Kidney tubule cell (primary cell): ENCODE data around the gene SLC16A11.
"Not testable (repeated sequence)": the region's sequence is repeated elsewhere in the genome, so short reads cannot be mapped to it uniquely, and the experiment has no call there.

ENCODE experiments used
- DNase-seq: peaks from one replicate; pipeline ENCODE4 v3.0.0-alpha.2; 2018; ENCODE audit warnings: low spot score

SLC16A11 gene

DNA sequence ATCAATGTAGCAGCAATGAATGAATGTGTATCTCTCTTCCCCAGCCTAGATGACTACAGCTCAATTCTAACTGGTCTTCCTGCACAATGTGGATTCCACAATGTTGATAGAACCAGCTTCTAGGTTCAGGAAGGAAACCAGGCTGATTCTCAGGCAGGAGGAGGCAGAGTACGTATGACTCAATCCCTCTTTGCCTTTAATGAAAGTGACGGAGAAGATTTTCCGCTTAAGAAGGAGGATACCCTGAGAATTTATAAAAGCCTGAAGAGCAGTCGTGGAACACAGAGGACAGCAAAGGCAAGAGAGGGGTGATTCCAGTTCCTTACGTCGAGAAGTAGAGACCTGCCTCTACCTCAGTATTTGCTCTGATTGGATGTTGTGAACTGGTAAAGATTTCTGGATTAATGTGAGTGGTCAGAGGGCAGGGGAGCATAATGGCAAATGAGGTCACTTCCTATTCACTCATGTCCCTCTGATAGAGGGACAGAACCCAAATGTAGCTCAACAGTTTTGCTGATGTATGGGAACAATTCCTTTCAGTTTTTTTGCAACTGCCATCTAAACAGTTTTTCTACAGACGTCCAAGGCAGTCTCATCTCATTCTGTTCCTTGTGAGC, 15.0 kb upstream of the SLC16A11 start:
- peak; percentile 28 for DNase-seq

GRCh38 chr17:7056386-7056785, 12.5 kb upstream of the SLC16A11 start:
- DNase-seq = peak; percentile 53

- not testable (repeated sequence) for DNase-seq
Measured at GRCh38 chr17:7050583-7050982, 6.7 kb upstream of the SLC16A11 start.

DNA sequence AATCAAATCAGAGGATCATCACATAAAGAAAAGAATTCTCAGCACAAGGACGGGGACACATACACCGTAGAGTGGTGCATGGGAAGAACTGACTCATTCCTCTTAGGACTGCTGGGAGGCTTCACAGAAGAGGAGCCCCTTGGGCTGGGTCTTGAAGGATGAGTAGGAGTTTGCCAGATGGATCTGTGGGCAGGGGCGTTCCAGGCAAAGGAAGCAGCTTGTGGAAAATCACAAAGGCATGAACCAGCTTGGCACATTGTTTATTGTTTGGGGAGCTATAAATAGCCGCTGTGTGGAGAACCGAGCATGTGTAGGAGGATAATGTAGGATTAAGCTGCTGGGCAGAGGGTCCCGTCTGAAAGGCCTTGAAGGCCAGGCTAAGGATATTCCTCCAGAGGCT, 5.1 kb upstream of the SLC16A11 start:
- DNase-seq = no peak

- DNase-seq = no peak
Measured at GRCh38 chr17:7047566-7047965, 3.7 kb upstream of the SLC16A11 start.

- DNase-seq = peak; percentile 34
Measured at GRCh38 chr17:7046725-7047397, 3.0 kb upstream of the SLC16A11 start.

GRCh38 chr17:7046127-7046724, 2.3 kb upstream of the SLC16A11 start:
- DNase-seq = peak; percentile 53

GRCh38 chr17:7045492-7046126, 1.7 kb upstream of the SLC16A11 start:
- peak; percentile 84 for DNase-seq

- no peak for DNase-seq
Measured at GRCh38 chr17:7043182-7043496, 753 bp downstream of the SLC16A11 start.

DNA sequence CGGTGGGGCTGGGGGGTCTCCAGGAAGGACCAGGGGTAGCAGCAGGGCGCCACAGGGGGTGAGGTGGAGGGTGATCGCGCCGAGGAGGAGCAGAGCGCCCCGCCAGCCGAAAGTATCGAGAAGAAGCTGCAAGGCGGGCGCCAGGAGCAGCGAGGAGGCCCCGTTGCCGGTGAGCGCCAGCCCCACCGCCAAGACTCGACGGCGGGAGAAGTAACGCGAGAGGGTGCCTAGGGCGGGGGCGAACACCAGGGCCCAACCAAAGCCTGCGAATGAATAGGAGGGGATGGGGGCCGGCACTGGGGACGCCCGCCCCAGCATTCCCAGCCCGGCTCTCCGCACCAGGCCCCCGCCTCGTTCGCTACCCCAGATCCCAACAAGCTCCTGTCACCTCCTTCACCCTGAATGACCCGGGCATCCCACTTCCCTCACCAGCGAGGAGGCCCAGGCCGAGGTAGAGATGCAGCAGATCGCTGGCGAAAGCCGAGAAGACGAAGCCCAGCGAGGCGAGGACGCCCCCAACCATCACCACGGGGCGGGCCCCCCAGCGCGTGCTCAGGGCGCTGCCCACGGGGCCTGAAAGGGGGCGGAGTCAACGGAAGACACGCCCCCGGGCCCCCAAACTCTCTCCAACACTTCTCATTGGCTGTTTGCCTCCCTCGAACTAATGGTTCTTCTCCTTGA, 1.3 kb downstream of the SLC16A11 start:
- DNase-seq = no peak

DNA sequence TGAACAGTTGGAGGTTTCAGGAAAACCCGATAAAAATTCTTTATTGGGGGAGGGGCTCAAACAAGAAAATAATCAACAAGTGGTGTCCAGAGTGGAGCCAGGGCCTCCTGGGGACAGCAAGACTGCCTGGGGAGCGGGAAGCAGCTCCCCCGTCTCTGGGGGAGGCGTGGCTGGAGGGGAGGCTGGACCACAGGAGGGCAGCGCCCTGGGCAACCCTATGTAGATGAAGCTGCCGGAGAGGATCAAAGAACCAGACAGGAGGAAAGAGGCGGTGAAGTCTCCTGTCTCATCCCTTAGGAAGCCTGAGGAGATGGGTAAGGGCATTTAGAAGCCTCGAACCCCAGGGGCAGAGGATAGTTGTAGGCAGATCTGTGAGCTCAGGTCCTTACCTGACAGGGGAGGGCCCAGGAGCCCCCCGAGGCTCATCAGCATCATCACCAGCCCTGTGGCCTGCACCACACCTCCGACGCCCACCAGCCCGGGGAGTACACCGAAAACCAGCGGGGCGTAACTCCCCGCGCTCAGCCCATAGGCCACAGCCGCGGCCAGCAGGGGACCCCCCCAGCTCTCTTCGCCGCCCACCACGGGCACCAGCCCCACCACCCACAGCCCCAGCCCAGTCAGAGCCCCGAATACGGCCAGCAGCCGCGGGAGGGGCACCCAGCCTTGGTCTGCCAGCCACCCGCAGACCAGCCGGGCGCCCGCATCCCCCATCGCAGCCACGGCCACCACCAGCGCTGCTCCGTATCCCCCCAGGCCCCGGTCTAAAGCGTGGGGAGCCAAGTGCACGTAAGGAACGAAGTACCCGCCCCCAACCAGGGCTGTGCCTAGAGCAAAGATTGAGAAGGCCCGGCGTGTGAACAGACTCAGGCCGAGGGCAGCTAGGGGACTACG, 2.0 kb downstream of the SLC16A11 start:
- no peak for DNase-seq

- DNase-seq = no peak
Measured at GRCh38 chr17:7039832-7040231, 4.1 kb downstream of the SLC16A11 start.

- DNase-seq = no peak
Measured at GRCh38 chr17:7038025-7038862, 5.6 kb downstream of the SLC16A11 start.

- DNase-seq = peak; percentile 99
Measured at GRCh38 chr17:7035591-7036368, 8.1 kb downstream of the SLC16A11 start, which contains the start of gene SLC16A13. SLC16A13 (plus strand) TSS chr17:7036015; CDS start chr17:7036383, 368 bp downstream.

DNA sequence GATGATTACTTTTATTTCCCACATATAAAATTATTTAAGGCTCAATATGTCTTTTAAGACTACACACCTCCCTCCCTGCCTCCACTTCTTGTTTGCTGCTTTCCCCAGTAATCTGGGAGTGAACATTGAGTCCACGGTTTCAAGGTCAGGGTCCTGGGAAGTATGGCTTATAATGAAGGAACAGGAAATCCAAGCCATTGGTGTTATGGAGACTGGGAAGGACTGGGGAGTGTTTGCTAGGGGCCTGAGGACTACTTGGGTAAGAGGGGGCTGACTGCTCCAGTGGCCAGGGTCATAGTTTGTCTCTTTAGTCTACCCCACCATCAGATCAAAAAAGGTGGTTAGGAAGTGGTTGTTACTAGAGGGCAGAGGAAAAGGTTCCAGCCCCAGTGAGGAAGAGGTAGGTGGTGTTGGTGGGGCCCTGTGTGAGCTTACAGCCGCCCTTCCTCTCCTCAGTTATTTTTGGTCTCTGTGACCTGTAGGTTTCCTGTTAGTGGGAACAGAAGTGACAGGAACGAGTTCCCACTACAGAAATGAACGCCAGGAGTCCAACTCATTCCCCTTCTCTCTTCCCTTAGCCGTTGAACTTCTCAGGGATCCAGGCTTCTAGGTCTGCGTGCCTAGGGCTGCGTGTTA, 8.8 kb downstream of the SLC16A11 start:
- no peak for DNase-seq

DNA sequence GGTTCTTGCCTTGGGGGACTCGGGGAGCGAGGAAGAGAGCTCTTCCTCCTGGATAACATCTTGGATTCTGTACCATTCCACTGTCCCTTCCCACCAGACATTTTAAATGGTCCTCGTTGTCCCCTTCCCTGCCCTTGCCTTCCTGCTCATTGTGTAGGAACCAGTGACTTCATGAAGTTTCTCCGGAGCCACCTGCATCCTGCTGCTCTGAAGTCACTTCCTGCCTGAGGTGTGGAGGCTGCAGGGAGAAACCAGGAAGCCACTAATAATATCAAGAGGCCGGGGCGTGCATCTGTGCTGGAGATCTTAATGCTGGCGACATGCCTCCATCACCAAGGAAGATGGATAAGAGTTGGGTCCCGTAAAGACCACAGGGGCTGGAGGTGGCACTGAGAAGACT, 14.2 kb downstream of the SLC16A11 start:
- no peak for DNase-seq

DNA sequence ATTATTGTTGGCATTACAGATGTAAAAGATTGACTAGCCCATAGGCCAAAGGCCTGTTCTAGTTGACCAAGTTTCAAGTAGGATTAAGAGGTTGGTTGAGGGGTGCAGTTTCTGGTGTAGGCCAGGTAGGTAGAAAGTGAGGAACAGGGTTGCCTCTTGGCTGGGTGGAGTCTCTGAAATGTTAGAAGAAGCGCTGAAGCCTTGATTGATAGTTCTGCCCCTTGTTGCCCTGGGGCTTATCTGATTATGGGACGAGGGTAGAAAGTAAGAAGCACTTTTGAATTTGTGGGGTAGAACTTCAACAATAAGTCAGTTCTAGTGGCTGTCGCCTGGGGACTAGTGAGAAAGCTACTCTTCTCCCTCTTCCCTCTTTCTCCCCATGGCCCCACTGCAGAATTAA, 14.8 kb downstream of the SLC16A11 start:
- DNase-seq = no peak

DNA sequence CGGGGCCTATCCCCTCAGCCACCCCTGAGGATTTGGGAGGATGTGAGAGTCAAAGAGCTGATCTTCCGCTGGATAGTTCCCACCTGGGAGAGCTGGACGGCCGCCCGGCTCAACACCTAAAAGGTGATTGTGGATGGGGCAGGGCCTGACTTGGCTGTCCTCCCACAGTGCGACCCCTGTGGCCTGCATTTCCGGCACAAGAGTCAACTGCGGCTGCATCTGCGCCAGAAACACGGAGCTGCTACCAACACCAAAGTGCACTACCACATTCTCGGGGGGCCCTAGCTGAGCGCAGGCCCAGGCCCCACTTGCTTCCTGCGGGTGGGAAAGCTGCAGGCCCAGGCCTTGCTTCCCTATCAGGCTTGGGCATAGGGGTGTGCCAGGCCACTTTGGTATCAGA, 16.6 kb downstream of the SLC16A11 start:
- no peak for DNase-seq

DNA sequence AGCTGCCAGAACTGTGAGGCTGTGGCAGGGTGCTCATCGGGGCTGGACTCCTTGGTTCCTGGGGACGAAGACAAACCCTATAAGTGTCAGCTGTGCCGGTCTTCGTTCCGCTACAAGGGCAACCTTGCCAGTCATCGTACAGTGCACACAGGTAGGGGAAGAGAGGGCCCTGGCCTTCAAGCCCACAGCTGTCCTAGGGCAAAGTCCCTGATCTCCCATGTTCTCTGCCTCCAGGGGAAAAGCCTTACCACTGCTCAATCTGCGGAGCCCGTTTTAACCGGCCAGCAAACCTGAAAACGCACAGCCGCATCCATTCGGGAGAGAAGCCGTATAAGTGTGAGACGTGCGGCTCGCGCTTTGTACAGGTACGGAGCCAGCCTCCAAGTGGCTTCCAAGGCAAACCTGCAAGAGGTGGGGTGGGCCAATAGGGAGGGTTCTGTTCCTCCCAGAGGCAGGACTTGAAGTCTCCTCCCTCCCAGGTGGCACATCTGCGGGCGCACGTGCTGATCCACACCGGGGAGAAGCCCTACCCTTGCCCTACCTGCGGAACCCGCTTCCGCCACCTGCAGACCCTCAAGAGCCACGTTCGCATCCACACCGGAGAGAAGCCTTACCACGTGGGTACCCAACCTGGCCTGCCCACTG, 17.3 kb downstream of the SLC16A11 start:
- no peak for DNase-seq
